Measurements from ENCODE around the gene MAPKAP1.

Gene MAPKAP1
- long read RNA-seq, partial matches to known transcripts, result 10 of 14 reads
- long read RNA-seq, other reads (novel, unspliced or antisense), result 1 of 14 reads

- DNase-seq (ENCODE audit: low read depth in 1 of 2, low spot score in 1 of 2), result peak; percentile 88 to 96
- Histone ChIP-seq H3K27ac (replicated peaks) (peak within 1 kb of the TSS; percentile 81), H3K4me3 (replicated peaks; ENCODE audit: insufficient read depth, low read length) (peak within 1 kb of the TSS; percentile 97), H3K27me3 (ENCODE audit: insufficient read depth, poor library complexity, severe bottlenecking) (no peaks in the 10 kb centered on the region)
- TF ChIP-seq POLR2AphosphoS5 (IDR thresholded peaks at IDR 0.05; ENCODE audit: low read depth) (peak; percentile 88), GABPA (IDR thresholded peaks at IDR 0.05; ENCODE audit: low read depth) (peak; percentile 94), SPI1 (IDR thresholded peaks at IDR 0.05; ENCODE audit: borderline replicate concordance, low read depth) (no peak)
- TF ChIP-seq, protein P1, sequence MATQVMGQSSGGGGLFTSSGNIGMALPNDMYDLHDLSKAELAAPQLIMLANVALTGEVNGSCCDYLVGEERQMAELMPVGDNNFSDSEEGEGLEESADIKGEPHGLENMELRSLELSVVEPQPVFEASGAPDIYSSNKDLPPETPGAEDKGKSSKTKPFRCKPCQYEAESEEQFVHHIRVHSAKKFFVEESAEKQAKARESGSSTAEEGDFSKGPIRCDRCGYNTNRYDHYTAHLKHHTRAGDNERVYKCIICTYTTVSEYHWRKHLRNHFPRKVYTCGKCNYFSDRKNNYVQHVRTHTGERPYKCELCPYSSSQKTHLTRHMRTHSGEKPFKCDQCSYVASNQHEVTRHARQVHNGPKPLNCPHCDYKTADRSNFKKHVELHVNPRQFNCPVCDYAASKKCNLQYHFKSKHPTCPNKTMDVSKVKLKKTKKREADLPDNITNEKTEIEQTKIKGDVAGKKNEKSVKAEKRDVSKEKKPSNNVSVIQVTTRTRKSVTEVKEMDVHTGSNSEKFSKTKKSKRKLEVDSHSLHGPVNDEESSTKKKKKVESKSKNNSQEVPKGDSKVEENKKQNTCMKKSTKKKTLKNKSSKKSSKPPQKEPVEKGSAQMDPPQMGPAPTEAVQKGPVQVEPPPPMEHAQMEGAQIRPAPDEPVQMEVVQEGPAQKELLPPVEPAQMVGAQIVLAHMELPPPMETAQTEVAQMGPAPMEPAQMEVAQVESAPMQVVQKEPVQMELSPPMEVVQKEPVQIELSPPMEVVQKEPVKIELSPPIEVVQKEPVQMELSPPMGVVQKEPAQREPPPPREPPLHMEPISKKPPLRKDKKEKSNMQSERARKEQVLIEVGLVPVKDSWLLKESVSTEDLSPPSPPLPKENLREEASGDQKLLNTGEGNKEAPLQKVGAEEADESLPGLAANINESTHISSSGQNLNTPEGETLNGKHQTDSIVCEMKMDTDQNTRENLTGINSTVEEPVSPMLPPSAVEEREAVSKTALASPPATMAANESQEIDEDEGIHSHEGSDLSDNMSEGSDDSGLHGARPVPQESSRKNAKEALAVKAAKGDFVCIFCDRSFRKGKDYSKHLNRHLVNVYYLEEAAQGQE (IDR thresholded peaks at IDR 0.05; ENCODE audit: insufficient replicate concordance, low read depth), result peak; percentile 43
- TF ChIP-seq, protein P2, sequence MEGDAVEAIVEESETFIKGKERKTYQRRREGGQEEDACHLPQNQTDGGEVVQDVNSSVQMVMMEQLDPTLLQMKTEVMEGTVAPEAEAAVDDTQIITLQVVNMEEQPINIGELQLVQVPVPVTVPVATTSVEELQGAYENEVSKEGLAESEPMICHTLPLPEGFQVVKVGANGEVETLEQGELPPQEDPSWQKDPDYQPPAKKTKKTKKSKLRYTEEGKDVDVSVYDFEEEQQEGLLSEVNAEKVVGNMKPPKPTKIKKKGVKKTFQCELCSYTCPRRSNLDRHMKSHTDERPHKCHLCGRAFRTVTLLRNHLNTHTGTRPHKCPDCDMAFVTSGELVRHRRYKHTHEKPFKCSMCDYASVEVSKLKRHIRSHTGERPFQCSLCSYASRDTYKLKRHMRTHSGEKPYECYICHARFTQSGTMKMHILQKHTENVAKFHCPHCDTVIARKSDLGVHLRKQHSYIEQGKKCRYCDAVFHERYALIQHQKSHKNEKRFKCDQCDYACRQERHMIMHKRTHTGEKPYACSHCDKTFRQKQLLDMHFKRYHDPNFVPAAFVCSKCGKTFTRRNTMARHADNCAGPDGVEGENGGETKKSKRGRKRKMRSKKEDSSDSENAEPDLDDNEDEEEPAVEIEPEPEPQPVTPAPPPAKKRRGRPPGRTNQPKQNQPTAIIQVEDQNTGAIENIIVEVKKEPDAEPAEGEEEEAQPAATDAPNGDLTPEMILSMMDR (IDR thresholded peaks at IDR 0.05; ENCODE audit: insufficient read depth, low read length), result no peak
These were observed at the start of gene MAPKAP1 for GRCh38 chr9:125706651-125707471. TSS of gene MAPKAP1 (minus strand) at chr9:125707208. CDS start at chr9:125672574, 34,634 bp downstream.

- Histone ChIP-seq H3K27ac (replicated peaks) (no peak overlapping the region), H3K27me3 (ENCODE audit: insufficient read depth, poor library complexity, severe bottlenecking) (no peaks in the 10 kb centered on the region), H3K4me3 (replicated peaks; ENCODE audit: insufficient read depth, low read length) (no peak overlapping the region)
- TF ChIP-seq POLR2AphosphoS5 (IDR thresholded peaks at IDR 0.05; ENCODE audit: low read depth) (no peak), GABPA (IDR thresholded peaks at IDR 0.05; ENCODE audit: low read depth) (no peak), SPI1 (IDR thresholded peaks at IDR 0.05; ENCODE audit: borderline replicate concordance, low read depth) (no peak)
- TF ChIP-seq, protein P1 (IDR thresholded peaks at IDR 0.05; ENCODE audit: insufficient replicate concordance, low read depth), result no peak
- TF ChIP-seq, protein P2 (IDR thresholded peaks at IDR 0.05; ENCODE audit: insufficient read depth, low read length), result no peak
- no peak for DNase-seq (ENCODE audit: low read depth in 1 of 2, low spot score in 1 of 2)
These were observed 49.5 kb upstream of the MAPKAP1 start for GRCh38 chr9:125756518-125756917.

DNA sequence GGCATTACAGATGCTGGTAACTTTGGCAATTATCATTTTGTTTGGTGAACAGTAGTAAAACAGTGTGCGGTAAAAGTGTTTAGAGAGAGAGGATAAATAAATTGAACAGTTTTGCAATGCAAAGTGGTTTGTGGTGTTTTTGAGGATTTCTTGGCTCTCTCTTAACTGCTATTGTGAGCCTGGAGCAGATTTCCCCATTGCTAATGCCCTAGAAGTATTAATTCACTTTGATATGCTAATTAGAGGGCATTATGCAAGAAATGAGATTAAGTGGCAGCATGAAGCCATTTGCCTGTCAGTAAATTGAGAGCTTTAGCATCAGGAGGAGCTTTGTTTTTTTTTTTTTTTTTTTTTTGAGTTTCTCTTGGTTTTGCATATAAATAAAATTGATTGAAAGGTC, 48.3 kb upstream of the MAPKAP1 start:
- no peak overlapping the region for H3K4me3 ChIP-seq (replicated peaks; ENCODE audit: insufficient read depth, low read length)
- no peaks in the 10 kb centered on the region for H3K27me3 ChIP-seq (ENCODE audit: insufficient read depth, poor library complexity, severe bottlenecking)
- DNase-seq (ENCODE audit: low read depth in 1 of 2, low spot score in 1 of 2), result no peak
- H3K27ac ChIP-seq (replicated peaks), result no peak overlapping the region
- TF ChIP-seq SPI1 (IDR thresholded peaks at IDR 0.05; ENCODE audit: borderline replicate concordance, low read depth) (no peak), POLR2AphosphoS5 (IDR thresholded peaks at IDR 0.05; ENCODE audit: low read depth) (no peak), GABPA (IDR thresholded peaks at IDR 0.05; ENCODE audit: low read depth) (no peak)
- TF ChIP-seq, protein P1 (IDR thresholded peaks at IDR 0.05; ENCODE audit: insufficient replicate concordance, low read depth), result no peak
- TF ChIP-seq, protein P2 (IDR thresholded peaks at IDR 0.05; ENCODE audit: insufficient read depth, low read length), result no peak

Measured in HL-60 (cell line).